Spleen (tissue), 11 donors: Measurements from ENCODE around the gene TEKT3. TPM values are rescaled to one million over a fixed set of nuclear protein-coding genes. Genes with fewer than 3 reads are reported as not detected.

Experiments
- DNase-seq: peaks from one replicate; pipeline ENCODE4 v3.0.0-alpha.2; 2020
- H3K27ac ChIP-seq, 8 donors: fragments of 200-600 bp; sonication (generic) in 7 of 8; 1 replicate in 4 of 8; 2 replicates in 4 of 8; pipeline versions ENCODE4 v1.5.0 to v1.8.0; 2016 to 2021; ENCODE audit warnings: inconsistent platforms in 4 of 8, mild to moderate bottlenecking in 4 of 8, moderate library complexity in 1 of 8
- H3K27me3 ChIP-seq, 7 donors: fragments of 200-600 bp; sonication (generic) in 6 of 7; replicated peaks in 1 of 7; 1 replicate in 4 of 7; 2 replicates in 3 of 7; pipeline versions ENCODE4 v1.5.0 to v1.8.0; 2016 to 2021; ENCODE audit warnings: inconsistent platforms in 3 of 7, mild to moderate bottlenecking in 1 of 7
- H3K36me3 ChIP-seq, 6 donors: fragments of 200-600 bp; sonication (generic) in 5 of 6; 1 replicate in 4 of 6; 2 replicates in 2 of 6; pipeline versions ENCODE4 v1.5.0 to v1.8.0; 2016 to 2021; ENCODE audit warnings: inconsistent platforms in 2 of 6
- H3K4me1 ChIP-seq, 6 donors: fragments of 200-600 bp; sonication (generic) in 5 of 6; 1 replicate in 3 of 6; 2 replicates in 3 of 6; pipeline versions ENCODE4 v1.5.0 to v1.8.0; 2016 to 2021; ENCODE audit warnings: inconsistent platforms in 3 of 6
- H3K4me3 ChIP-seq, 8 donors: fragments of 200-600 bp; sonication (generic) in 7 of 8; 1 replicate in 4 of 8; 2 replicates in 4 of 8; pipeline versions ENCODE4 v1.5.0 to v1.8.0; 2016 to 2021; ENCODE audit warnings: inconsistent platforms in 4 of 8, mild to moderate bottlenecking in 4 of 8, moderate library complexity in 2 of 8
- H3K9me3 ChIP-seq, 8 donors: fragments of 200-600 bp; sonication (generic) in 7 of 8; 1 replicate in 4 of 8; 2 replicates in 4 of 8; pipeline versions ENCODE4 v1.5.0 to v1.8.0; 2016 to 2021; ENCODE audit warnings: inconsistent platforms in 4 of 8
- POLR2A ChIP-seq, 3 donors: fragments of 450-650 bp; IDR thresholded peaks; one replicate each; pipeline ENCODE4 v1.5.1; 2017; ENCODE audit warnings: antibody characterized with exemption in 3 of 3, mild to moderate bottlenecking in 1 of 3
- POLR2AphosphoS5 ChIP-seq, 3 donors: sonication (generic); formaldehyde crosslinking; IDR thresholded peaks; one replicate each; pipeline ENCODE4 v1.5.1; 2017; ENCODE audit warnings: antibody characterized with exemption in 3 of 3
- WGBS, 5 donors: extraction: QIAGEN DNeasy Blood & Tissue Kit in 3 of 5; methylation state at CpG; one replicate each; pipeline versions ENCODE4 v1.1.5 to v1.1.7; 2013 to 2018; 5-methylcytosine and 5-hydroxymethylcytosine counted together
- intact Hi-C: fragments of 100-400 bp; cut with DNase I; formaldehyde crosslinking; loops from one replicate; pipeline ENCODE4 v1.15.0; 2023; ENCODE audit warnings: low total_unique reads
- polyA plus RNA-seq, 3 donors: library from polyadenylated mRNA; stranded (reverse); fragments of 200-250 nt; gene quantifications; one replicate each; pipeline ENCODE4 v1.2.1, GENCODE V29; 2013
- total RNA-seq, 7 donors: library from RNA; depleted of rRNA in 3 of 7; stranded (reverse); fragments of >200 nt in 3 of 7; fragmentation: NEBNext Ultra II Directional in 4 of 7; extraction: Animal tissue kit (Norgen Biotek cat#: 25700) in 4 of 7; gene quantifications; one replicate each; pipeline versions ENCODE4 v1.1.0 to v1.2.1, GENCODE V29; 2016 to 2021
- TF ChIP-seq, protein P1 (sequence below), 11 experiments: fragments of 200-600 bp in 7 of 11; fragments of 450-650 bp in 4 of 11; sonication (generic) in 4 of 11; IDR thresholded peaks in 8 of 11; conservative IDR thresholded peaks in 3 of 11; 1 replicate in 7 of 11; 2 replicates in 4 of 11; pipeline versions ENCODE4 v1.4.0 to v1.8.0; 2016 to 2021; ENCODE audit warnings: antibody characterized with exemption in 11 of 11, inconsistent platforms in 4 of 11, mild to moderate bottlenecking in 1 of 11
- donor health status: healthy with polysubstance abuse.
- donor health status: DM: no; HTN: no; CAD: no; lungs with moderate emphysema.
- donor health status: DM: no; HTN: no; CAD: no.
- donor health status: Bipolar disorder and iron deficiency.
- donor health status: healthy.
- donor health status: DM: no; HTN: no; CAD: no.
- donor health status: DM: yes; HTN: yes; CAD: no.

The TEKT3 gene
- total and polyA plus RNA-seq, 10 donors = 0.10 to 2.2 (median 0.47) TPM; not detected in 2

DNA sequence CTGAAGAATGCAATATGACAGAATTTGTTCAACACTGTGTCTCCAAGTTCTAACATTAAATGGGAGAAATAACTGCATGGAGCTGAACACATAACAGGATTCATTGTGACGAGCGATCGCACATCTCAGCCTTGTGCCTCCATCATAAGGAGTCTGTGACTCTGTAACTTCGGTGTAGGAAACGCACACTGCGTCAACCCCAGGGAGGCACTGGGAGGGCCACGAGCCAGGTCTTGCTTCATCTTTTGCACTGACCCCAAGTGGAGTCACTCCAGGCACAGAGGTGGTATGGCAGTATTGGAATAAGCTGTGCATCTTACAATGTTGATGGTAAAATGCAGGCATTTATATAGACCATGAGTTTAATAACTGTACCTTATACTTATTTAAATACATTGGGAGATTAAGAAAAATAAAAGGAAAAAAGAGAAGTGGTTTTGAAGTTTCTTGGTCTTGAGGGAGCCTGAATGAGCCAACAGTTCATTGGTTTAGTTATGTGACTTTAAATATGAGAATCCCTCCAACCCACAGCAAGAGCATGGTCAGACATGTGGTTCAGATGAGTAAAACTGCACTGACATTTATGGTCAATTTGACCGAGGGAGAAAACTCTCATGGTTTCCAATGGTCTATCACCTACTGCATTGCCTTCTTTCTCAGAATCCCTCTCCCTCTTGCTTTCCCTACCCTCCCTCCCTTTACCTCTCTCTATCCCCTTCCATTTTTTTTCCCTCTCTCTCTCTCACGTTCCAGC lies 70.6 kb downstream of the TEKT3 start:
- no peak for DNase-seq
- Histone ChIP-seq H3K27ac (no peak overlapping the region), H3K36me3 (no peaks in the 10 kb centered on the region), H3K27me3 (peaks cover 0 to 13% (median 0%) of the 10 kb centered on the region in 7 donors), H3K9me3 (peaks cover 0 to 2% (median 0%) of the 10 kb centered on the region in 8 donors), H3K4me3 (no peak overlapping the region), H3K4me1 (peaks cover 0 to 5% (median 0%) of the 10 kb centered on the region in 6 donors)
- TF ChIP-seq POLR2AphosphoS5 (IDR thresholded peaks at IDR 0.05) (no peak), POLR2A (IDR thresholded peaks at IDR 0.05) (no peak)
- TF ChIP-seq, protein P1, sequence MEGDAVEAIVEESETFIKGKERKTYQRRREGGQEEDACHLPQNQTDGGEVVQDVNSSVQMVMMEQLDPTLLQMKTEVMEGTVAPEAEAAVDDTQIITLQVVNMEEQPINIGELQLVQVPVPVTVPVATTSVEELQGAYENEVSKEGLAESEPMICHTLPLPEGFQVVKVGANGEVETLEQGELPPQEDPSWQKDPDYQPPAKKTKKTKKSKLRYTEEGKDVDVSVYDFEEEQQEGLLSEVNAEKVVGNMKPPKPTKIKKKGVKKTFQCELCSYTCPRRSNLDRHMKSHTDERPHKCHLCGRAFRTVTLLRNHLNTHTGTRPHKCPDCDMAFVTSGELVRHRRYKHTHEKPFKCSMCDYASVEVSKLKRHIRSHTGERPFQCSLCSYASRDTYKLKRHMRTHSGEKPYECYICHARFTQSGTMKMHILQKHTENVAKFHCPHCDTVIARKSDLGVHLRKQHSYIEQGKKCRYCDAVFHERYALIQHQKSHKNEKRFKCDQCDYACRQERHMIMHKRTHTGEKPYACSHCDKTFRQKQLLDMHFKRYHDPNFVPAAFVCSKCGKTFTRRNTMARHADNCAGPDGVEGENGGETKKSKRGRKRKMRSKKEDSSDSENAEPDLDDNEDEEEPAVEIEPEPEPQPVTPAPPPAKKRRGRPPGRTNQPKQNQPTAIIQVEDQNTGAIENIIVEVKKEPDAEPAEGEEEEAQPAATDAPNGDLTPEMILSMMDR (IDR thresholded peaks at IDR 0.05 in 8 of 11, conservative IDR thresholded peaks at IDR 0.05 in 3 of 11) = no peak
- intact Hi-C loops = no loop called here
- WGBS, 5 donors = 73 to 88% (median 83%) methylated on average over 9 of the region's 9 CpGs

DNA sequence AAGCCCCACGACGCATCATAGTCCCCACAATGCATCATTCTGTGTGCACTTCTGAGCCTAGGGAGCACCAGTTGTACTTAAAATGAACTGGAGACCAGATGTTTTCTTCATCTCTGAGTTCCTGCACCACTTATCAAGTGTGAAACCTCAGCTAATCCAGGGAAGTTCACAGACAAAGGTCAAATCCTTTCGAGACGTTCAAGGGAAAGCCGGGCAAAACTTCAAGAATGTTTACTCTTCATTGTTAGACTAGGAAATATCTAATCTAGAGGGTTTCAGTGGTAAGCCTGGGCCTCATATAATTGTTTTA lies 71.7 kb downstream of the TEKT3 start:
- intact Hi-C loops = no loop called here
- H3K27me3 ChIP-seq = peaks cover 0 to 24% (median 0%) of the 10 kb centered on the region in 7 donors
- no peak overlapping the region for H3K4me3 ChIP-seq
- no peak for TF ChIP-seq POLR2A (IDR thresholded peaks at IDR 0.05)
- TF ChIP-seq POLR2AphosphoS5 (IDR thresholded peaks at IDR 0.05) = no peak
- TF ChIP-seq, protein P1 (IDR thresholded peaks at IDR 0.05 in 8 of 11, conservative IDR thresholded peaks at IDR 0.05 in 3 of 11) = no peak
- WGBS, 5 donors = 55 to 79% (median 68%) methylated on average over 5 of the region's 5 CpGs
- DNase-seq = no peak
- no peaks in the 10 kb centered on the region for H3K9me3 ChIP-seq
- H3K27ac ChIP-seq = no peak overlapping the region
- H3K4me1 ChIP-seq = peaks cover 0 to 5% (median 0%) of the 10 kb centered on the region in 6 donors
- H3K36me3 ChIP-seq = no peaks in the 10 kb centered on the region

DNA sequence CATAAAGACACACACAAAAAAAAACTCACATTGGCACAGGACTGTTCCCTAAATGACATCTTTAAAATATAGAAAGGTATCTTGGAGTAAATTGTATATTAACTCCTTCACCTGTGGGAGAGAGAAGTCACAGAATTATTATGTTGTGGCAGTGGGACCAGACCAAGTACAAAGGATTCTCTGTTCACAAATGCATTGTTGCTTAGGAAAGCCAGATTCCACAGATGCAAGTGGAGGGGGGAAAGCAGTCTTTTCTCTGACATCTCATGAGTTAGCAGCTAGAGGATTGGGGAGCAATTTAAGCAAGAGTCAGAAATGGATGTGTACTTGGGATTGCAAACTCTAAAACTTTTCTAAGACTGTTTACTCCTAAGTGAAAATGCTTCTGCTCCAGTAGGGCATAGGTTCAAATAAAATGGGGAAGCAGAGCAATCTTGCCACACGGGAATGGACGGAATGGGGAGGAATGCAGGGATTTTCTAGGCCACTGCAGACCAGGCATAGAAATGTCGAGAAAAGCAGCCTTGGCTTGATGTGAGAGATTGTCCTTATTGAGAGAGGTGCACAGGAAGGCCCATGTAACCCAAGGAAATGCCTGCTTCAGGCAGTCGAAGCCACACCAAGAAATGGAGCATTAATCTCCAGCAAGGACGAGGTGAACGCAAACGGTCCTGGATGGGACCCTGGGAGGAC lies 72.2 kb downstream of the TEKT3 start:
- Histone ChIP-seq H3K4me1 (peaks cover 0 to 5% (median 0%) of the 10 kb centered on the region in 6 donors), H3K27me3 (peaks cover 0 to 29% (median 0%) of the 10 kb centered on the region in 7 donors), H3K27ac (no peak overlapping the region), H3K9me3 (no peaks in the 10 kb centered on the region), H3K4me3 (no peak overlapping the region), H3K36me3 (no peaks in the 10 kb centered on the region)
- 43 to 59% (median 56%) methylated on average over 7 of the region's 7 CpGs for WGBS, 5 donors
- intact Hi-C loops = no loop called here
- no peak for TF ChIP-seq POLR2A (IDR thresholded peaks at IDR 0.05)
- TF ChIP-seq POLR2AphosphoS5 (IDR thresholded peaks at IDR 0.05) = no peak
- TF ChIP-seq, protein P1 (IDR thresholded peaks at IDR 0.05 in 8 of 11, conservative IDR thresholded peaks at IDR 0.05 in 3 of 11) = no peak
- DNase-seq = no peak

DNA sequence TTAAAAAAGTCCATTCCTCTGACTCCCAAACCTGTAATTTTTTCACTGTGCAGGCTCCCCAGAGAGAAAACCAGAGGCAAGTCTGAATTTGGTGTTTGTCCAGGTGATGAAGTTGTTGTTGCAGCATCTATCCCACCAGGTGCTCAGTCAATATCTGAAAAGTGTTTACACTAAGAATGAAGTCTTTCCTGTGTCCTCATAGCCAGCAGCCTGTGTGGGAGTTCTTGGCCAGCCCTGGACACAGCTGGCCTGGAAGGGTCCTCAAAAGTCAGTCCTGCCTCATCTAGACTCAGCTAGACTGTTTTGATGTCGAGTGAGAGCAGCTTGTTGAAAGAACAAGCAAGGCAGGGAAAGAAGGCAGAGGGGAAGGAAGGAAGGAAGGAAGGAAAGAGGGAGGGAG lies 72.9 kb downstream of the TEKT3 start:
- H3K4me3 ChIP-seq = no peak overlapping the region
- WGBS, 5 donors = 18 to 60% (median 52%) methylated on average over 1 of the region's 1 CpG
- H3K36me3 ChIP-seq = no peaks in the 10 kb centered on the region
- H3K27ac ChIP-seq = no peak overlapping the region
- H3K27me3 ChIP-seq = peaks cover 0 to 37% (median 2%) of the 10 kb centered on the region in 7 donors
- no peaks in the 10 kb centered on the region for H3K9me3 ChIP-seq
- intact Hi-C loops = no loop called here
- H3K4me1 ChIP-seq = peaks cover 0 to 8% (median 2%) of the 10 kb centered on the region in 6 donors
- no peak for TF ChIP-seq POLR2AphosphoS5 (IDR thresholded peaks at IDR 0.05)
- no peak for TF ChIP-seq POLR2A (IDR thresholded peaks at IDR 0.05)
- TF ChIP-seq, protein P1 (IDR thresholded peaks at IDR 0.05 in 8 of 11, conservative IDR thresholded peaks at IDR 0.05 in 3 of 11) = no peak
- DNase-seq = no peak
